ENCODE data around the gene PLEKHG7.
A peak's percentile ranks its signal among the peaks of the same experiment; 100 is the strongest.

The PLEKHG7 gene

GRCh38 chr12:92732716-92733115 lies 29.9 kb downstream of the PLEKHG7 start:
- TF ChIP-seq, protein P1, sequence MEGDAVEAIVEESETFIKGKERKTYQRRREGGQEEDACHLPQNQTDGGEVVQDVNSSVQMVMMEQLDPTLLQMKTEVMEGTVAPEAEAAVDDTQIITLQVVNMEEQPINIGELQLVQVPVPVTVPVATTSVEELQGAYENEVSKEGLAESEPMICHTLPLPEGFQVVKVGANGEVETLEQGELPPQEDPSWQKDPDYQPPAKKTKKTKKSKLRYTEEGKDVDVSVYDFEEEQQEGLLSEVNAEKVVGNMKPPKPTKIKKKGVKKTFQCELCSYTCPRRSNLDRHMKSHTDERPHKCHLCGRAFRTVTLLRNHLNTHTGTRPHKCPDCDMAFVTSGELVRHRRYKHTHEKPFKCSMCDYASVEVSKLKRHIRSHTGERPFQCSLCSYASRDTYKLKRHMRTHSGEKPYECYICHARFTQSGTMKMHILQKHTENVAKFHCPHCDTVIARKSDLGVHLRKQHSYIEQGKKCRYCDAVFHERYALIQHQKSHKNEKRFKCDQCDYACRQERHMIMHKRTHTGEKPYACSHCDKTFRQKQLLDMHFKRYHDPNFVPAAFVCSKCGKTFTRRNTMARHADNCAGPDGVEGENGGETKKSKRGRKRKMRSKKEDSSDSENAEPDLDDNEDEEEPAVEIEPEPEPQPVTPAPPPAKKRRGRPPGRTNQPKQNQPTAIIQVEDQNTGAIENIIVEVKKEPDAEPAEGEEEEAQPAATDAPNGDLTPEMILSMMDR (IDR thresholded peaks at IDR 0.05; ENCODE audit: extremely low read depth, insufficient read depth, missing control alignments) = no peak
- no peak for DNase-seq (ENCODE audit: low spot score)
- in situ Hi-C loops (cut with MboI; ENCODE audit: low pct_unique_long_range_greater_than_20kb, low sequenced_read_pairs, unreplicated experiment) = no loop called here

- TF ChIP-seq, protein P1 (IDR thresholded peaks at IDR 0.05; ENCODE audit: extremely low read depth, insufficient read depth, missing control alignments) = no peak
- DNase-seq (ENCODE audit: low spot score) = no peak
- in situ Hi-C loops (cut with MboI; ENCODE audit: low pct_unique_long_range_greater_than_20kb, low sequenced_read_pairs, unreplicated experiment) = no loop called here
These were observed 30.4 kb downstream of the PLEKHG7 start for GRCh38 chr12:92733181-92733580.

DNA sequence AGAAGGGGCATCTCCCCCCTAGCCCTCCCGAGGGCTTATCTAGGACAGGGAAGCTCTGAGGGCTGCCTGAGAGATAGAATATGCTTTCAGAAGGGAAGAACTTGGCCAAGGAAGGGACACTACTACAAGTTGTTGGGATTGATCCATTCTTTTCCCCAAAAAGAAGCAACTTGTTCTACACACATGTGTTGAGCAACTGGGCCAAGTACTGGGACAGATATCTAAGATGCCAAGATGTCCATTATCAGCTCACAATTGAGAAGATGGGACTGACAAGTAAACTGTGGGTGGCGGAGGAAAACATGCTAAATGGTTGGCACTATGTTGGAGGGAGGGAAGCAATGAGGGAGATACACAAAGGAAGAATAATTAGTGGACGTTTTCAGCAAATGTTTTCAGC lies 30.9 kb downstream of the PLEKHG7 start:
- TF ChIP-seq, protein P1 (IDR thresholded peaks at IDR 0.05; ENCODE audit: extremely low read depth, insufficient read depth, missing control alignments) = no peak
- DNase-seq (ENCODE audit: low spot score) = no peak
- in situ Hi-C loops (cut with MboI; ENCODE audit: low pct_unique_long_range_greater_than_20kb, low sequenced_read_pairs, unreplicated experiment) = no loop called here

GRCh38 chr12:92735131-92735721 lies 32.4 kb downstream of the PLEKHG7 start:
- DNase-seq (ENCODE audit: low spot score) = peak; percentile 9
- in situ Hi-C loops (cut with MboI; ENCODE audit: low pct_unique_long_range_greater_than_20kb, low sequenced_read_pairs, unreplicated experiment) = no loop called here

DNA sequence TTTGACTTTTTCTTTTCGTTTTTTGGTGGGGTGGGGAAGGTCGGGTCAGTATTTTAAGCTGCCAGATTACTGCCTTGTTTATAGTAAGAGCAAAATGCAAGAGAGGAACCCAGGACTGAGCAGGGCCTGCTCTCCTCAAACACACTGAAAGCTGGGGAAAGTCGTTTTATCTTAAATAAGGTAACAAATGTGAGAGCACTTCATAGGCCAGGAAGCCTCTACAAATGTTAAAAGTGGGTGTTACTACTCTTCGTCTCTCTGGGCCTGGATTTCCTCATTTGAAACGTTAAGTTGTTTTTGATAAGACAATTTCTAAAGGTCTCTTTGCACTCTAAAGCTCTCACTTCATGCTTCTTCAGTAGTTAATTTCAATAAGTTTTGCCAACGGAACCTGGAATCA lies 33.8 kb downstream of the PLEKHG7 start:
- TF ChIP-seq, protein P1 (IDR thresholded peaks at IDR 0.05; ENCODE audit: extremely low read depth, insufficient read depth, missing control alignments) = no peak
- in situ Hi-C loops (cut with MboI; ENCODE audit: low pct_unique_long_range_greater_than_20kb, low sequenced_read_pairs, unreplicated experiment) = no loop called here
- DNase-seq (ENCODE audit: low spot score) = no peak

More at GRCh38 chr12:92735131-92735721, 32.4 kb downstream of the PLEKHG7 start:
- TF ChIP-seq, protein P1 (IDR thresholded peaks at IDR 0.05; ENCODE audit: extremely low read depth, insufficient read depth, missing control alignments) = no peak

GRCh38 chr12:92737855-92738850 lies 35.4 kb downstream of the PLEKHG7 start:
- DNase-seq (ENCODE audit: low spot score) = no peak
- TF ChIP-seq, protein P1 (IDR thresholded peaks at IDR 0.05; ENCODE audit: extremely low read depth, insufficient read depth, missing control alignments) = no peak
- in situ Hi-C loops (cut with MboI; ENCODE audit: low pct_unique_long_range_greater_than_20kb, low sequenced_read_pairs, unreplicated experiment) = no loop called here

Measured in GM13977 (cell line).